Duodenal mucosa (tissue), 2 donors: Measurements from ENCODE around the gene PHYKPL.

ENCODE experiments used
- H3K27ac ChIP-seq: one replicate; pipeline ENCODE4 v1.7.0; 2013; ENCODE audit warnings: low read depth, low read length
- H3K27me3 ChIP-seq, 2 donors: one replicate each; pipeline ENCODE4 v1.7.0; 2013; ENCODE audit warnings: low read length in 2 of 2, control low read depth in 1 of 2; ENCODE audit not compliant: insufficient read depth in 2 of 2, control insufficient read depth in 1 of 2
- H3K36me3 ChIP-seq, 2 donors: one replicate each; pipeline ENCODE4 v1.7.0; 2013; ENCODE audit warnings: low read length in 2 of 2, control low read depth in 1 of 2; ENCODE audit not compliant: insufficient read depth in 2 of 2, control insufficient read depth in 1 of 2
- H3K4me1 ChIP-seq, 2 donors: one replicate each; pipeline ENCODE4 v1.7.0; 2013; ENCODE audit warnings: low read length in 2 of 2, control low read depth in 1 of 2; ENCODE audit not compliant: insufficient read depth in 2 of 2, control insufficient read depth in 1 of 2
- H3K4me3 ChIP-seq, 2 donors: one replicate each; pipeline ENCODE4 v1.7.0; 2013; ENCODE audit warnings: low read length in 2 of 2, low read depth in 1 of 2
- H3K9ac ChIP-seq, 2 donors: one replicate each; pipeline ENCODE4 v1.7.0; 2013; ENCODE audit warnings: low read length in 2 of 2, low read depth in 1 of 2
- H3K9me3 ChIP-seq, 2 donors: one replicate each; pipeline ENCODE4 v1.7.0; 2013; ENCODE audit warnings: low read length in 2 of 2, control low read depth in 1 of 2; ENCODE audit not compliant: control insufficient read depth in 1 of 2

PHYKPL gene

GRCh38 chr5:178249191-178249989 lies 16.8 kb upstream of the PHYKPL start:
- no peaks in the 10 kb centered on the region for H3K4me1 ChIP-seq
- H3K9me3 ChIP-seq, result no peaks in the 10 kb centered on the region
- no peak overlapping the region for H3K4me3 ChIP-seq
- no peak overlapping the region for H3K9ac ChIP-seq
- H3K27ac ChIP-seq, result no peak overlapping the region
- no peaks in the 10 kb centered on the region for H3K36me3 ChIP-seq
- H3K27me3 ChIP-seq, result no peaks in the 10 kb centered on the region

DNA sequence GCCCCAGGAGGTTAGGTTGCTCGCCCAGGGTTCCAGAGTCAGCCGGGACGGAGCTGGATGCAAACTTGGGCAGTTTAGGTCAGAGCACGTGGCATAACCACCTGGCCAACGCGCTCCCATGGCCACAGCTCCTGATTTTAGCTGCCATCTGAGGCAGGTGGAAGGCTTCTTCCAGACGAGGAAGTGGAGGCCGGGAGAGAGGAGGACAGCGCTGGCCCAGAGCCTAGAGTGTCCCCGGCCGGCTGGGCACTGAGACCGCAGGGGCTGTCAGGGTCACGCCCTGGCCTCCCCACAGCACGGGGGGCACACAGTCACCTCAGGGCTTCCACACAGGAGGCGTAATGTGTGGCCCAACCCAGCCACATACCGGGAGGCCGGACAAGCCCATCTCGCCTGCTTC lies 16.1 kb upstream of the PHYKPL start:
- no peaks in the 10 kb centered on the region for H3K36me3 ChIP-seq
- no peak overlapping the region for H3K27ac ChIP-seq
- no peaks in the 10 kb centered on the region for H3K9me3 ChIP-seq
- H3K27me3 ChIP-seq, result no peaks in the 10 kb centered on the region
- H3K9ac ChIP-seq, result no peak overlapping the region
- H3K4me1 ChIP-seq, result no peaks in the 10 kb centered on the region
- no peak overlapping the region for H3K4me3 ChIP-seq

DNA sequence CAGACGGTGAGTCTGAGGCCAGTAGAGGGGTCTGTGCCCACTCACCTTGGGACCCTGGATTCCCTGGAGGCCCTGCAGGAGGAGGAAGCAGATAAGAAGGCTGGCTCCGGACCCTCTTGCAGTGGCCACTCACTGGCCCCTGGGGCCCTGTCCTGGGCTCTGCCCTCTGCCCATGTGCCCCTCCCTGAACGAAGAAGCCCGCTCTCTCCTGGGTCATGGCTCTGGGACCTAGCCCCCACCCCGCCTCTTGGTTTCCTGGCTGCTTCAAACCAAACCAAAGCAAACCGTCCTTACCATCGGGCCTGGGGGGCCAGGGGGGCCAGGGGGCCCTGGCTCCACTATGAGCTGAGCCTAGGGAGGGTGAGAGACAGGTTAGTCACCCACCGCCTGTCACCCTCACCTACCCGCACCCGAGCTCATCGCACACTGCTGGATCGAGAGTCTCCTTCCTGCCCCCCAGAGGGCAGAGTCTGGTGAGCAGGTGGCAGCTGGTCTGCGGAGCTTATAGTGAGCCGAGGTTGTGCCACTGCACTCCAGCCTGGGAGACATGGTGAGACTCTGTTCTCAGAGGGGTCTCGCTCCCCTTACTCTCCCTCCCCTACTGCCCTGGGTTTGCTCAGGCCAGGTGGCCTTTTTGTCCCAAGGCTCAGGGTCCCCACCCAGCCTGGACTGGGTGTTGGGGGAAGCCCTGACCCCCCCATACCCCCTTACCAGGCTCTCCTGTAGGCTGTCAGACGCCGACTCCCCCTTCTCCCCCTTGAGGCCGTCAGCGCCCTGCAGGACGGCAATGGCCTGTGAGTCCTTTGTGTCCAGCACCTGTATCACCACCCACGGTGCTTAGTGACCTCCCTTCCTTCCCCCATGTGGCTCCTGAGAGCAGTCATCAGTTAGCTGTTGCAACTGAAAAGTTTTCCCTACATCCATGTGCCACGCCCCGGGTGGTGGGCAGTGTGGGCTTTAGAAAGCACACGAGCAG lies 15.2 kb upstream of the PHYKPL start:
- Histone ChIP-seq H3K4me1 (no peaks in the 10 kb centered on the region), H3K27me3 (no peaks in the 10 kb centered on the region), H3K4me3 (no peak overlapping the region), H3K9ac (no peak overlapping the region), H3K36me3 (no peaks in the 10 kb centered on the region), H3K27ac (no peak overlapping the region), H3K9me3 (no peaks in the 10 kb centered on the region)

GRCh38 chr5:178246624-178247279 lies 14.2 kb upstream of the PHYKPL start:
- Histone ChIP-seq H3K4me1 (no peaks in the 10 kb centered on the region), H3K9ac (no peak overlapping the region), H3K4me3 (no peak overlapping the region), H3K27me3 (no peaks in the 10 kb centered on the region), H3K36me3 (no peaks in the 10 kb centered on the region), H3K9me3 (no peaks in the 10 kb centered on the region), H3K27ac (no peak overlapping the region)

GRCh38 chr5:178245389-178245788 lies 12.8 kb upstream of the PHYKPL start:
- Histone ChIP-seq H3K27ac (no peak overlapping the region), H3K9ac (no peak overlapping the region), H3K36me3 (no peaks in the 10 kb centered on the region), H3K9me3 (no peaks in the 10 kb centered on the region), H3K27me3 (no peaks in the 10 kb centered on the region), H3K4me1 (peaks cover 0 to 3% of the 10 kb centered on the region in 2 donors), H3K4me3 (no peak overlapping the region)

- peaks cover 0 to 8% of the 10 kb centered on the region in 2 donors for H3K4me1 ChIP-seq
Observed at GRCh38 chr5:178244576-178244975, 12.0 kb upstream of the PHYKPL start.

DNA sequence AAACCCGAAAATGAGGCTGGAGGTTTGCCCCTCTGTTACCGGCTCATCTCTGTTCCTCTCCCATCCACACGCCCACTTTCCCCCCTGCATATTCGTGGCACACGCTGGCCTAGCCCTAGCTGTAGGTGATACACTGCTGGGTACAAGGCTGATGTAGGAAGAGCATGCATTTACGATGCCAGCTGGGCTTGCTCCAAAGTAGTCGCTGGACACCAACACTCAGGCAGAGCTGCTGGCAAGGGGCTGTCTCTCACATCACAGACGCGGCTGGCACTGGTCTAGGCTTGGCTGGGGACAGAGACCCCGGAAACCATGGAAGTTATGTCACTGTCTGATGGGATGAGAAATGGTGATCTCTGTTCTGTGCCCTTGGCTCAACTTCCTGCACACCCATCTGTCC lies 9.8 kb upstream of the PHYKPL start:
- Histone ChIP-seq H3K36me3 (no peaks in the 10 kb centered on the region), H3K27me3 (no peaks in the 10 kb centered on the region), H3K4me3 (no peak overlapping the region), H3K27ac (no peak overlapping the region), H3K9me3 (no peaks in the 10 kb centered on the region), H3K9ac (no peak overlapping the region), H3K4me1 (peaks cover 18 to 26% of the 10 kb centered on the region in 2 donors)

More at GRCh38 chr5:178244576-178244975, 12.0 kb upstream of the PHYKPL start:
- Histone ChIP-seq H3K9ac (no peak overlapping the region), H3K27me3 (no peaks in the 10 kb centered on the region), H3K4me3 (no peak overlapping the region), H3K27ac (no peak overlapping the region), H3K9me3 (no peaks in the 10 kb centered on the region), H3K36me3 (no peaks in the 10 kb centered on the region)

DNA sequence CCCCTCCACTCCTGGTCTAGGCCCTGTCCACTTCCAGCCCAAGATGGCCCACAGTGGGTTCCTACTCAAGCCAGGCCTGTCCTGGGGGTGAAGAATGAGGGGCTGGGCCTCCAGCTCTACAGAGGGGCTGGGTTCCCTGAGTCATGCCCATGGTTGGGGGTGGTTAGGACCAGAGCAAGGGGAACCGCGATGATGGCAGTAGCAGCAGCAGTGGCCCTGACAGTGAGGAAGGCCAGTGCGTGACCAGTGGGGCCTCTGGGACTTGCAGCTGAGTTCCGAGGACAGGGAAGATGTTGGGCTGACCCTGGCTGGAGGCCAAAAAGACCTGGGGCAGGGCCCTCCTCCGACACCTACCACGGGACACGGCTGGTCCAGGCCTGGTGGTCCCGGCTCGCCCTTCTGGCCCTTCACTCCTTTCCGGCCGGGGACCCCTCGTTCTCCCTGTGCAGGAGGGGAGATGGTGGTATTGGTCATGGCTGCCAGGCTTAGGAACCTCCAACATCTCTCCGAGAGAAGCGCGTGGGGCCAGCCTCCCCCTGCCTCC lies 9.2 kb upstream of the PHYKPL start:
- Histone ChIP-seq H3K4me1 (peaks cover 25 to 31% of the 10 kb centered on the region in 2 donors), H3K36me3 (no peaks in the 10 kb centered on the region), H3K9me3 (no peaks in the 10 kb centered on the region), H3K27me3 (no peaks in the 10 kb centered on the region), H3K27ac (no peak overlapping the region), H3K9ac (no peak overlapping the region), H3K4me3 (no peak overlapping the region)

DNA sequence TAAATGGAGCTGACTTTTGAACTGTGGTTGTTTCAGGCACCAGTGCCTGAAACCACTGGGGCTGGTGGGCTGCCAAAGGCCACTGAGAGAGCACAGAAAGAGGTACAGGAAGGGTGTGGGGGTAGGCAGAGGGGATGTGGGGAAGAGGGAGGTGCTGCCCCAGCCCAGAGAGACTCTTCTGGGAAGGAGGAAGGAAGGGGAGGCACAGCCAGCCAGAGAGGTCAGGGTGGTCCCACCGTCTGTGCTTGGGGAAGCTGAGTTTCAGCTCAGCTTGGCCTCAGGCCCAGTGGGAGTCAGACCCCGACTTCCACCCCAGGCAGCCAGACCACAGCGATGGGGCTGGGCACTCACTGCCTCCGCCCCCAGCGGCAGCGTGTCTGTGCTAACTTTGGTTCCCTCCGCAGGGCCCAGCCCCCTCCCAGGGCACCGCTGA lies 8.6 kb upstream of the PHYKPL start:
- Histone ChIP-seq H3K27ac (no peak overlapping the region), H3K4me3 (no peak overlapping the region), H3K4me1 (peaks cover 30 to 36% of the 10 kb centered on the region in 2 donors), H3K9ac (no peak overlapping the region), H3K9me3 (no peaks in the 10 kb centered on the region), H3K27me3 (no peaks in the 10 kb centered on the region), H3K36me3 (no peaks in the 10 kb centered on the region)
